ENCODE measurements around the gene CAPZA3. TPM values are rescaled to one million over a fixed set of nuclear protein-coding genes. Genes with fewer than 3 reads are reported as not detected.
"Not testable (repeated sequence)": the region's sequence is repeated elsewhere in the genome, so short reads cannot be mapped to it uniquely, and the experiment has no call there.

Gene CAPZA3
- total RNA-seq, 2 donors from 2014 or later = not detected

DNA sequence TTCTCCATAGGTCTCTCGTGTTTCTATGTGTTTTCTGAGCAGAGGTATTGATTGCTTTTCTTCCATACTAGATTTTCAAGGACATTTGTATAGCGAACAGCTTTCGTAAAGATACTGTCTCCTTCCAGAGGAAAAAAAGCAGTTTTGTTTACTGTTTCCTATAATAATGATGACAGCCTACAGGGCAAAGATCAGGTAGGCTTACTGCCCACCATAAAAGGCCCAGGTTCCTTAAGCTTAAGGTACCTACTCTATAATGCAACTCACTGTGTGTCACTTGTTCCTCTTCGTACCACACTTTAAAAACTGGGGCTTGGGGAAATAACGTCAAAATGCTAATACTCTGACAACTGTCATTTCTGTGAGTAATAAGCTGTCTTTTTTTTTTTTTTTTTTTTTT lies 6.8 kb upstream of the CAPZA3 start:
- peaks cover 12% of the 10 kb centered on the region for H3K9me3 Mint-ChIP-seq
- no peaks in the 10 kb centered on the region for H3K27me3 Mint-ChIP-seq
- no peak for DNase-seq (ENCODE audit: low spot score)
- no peak for ATAC-seq
- H3K4me1 Mint-ChIP-seq (ENCODE audit: low read depth in 2 of 2) = no peaks in the 10 kb centered on the region
- H3K27ac Mint-ChIP-seq = no peak overlapping the region
- no peak overlapping the region for H3K4me3 Mint-ChIP-seq
- H3K36me3 Mint-ChIP-seq = no peaks in the 10 kb centered on the region

DNA sequence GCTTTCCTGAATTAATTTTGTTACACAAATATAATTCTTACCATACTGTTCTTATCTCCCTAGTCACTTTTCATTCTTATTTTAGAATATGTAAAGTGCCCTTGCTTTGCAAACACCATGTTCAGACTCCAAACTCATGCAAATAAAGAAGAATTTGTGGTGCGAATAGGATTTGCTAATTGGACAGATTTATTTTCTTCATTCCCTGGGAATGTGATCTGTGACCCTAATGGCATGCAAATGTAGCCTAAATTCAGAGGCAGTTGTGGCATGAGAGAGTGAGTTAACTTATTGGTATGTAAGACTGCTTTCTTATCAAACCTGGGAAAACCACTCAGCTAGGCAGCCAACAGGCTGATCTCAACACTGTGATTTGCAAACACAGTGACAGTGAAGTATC lies 10.0 kb downstream of the CAPZA3 start:
- Mint-ChIP-seq H3K4me1 (ENCODE audit: low read depth in 2 of 2) (no peaks in the 10 kb centered on the region), H3K4me3 (no peak overlapping the region), H3K9me3 (peaks cover 15% of the 10 kb centered on the region), H3K36me3 (no peaks in the 10 kb centered on the region), H3K27me3 (no peaks in the 10 kb centered on the region), H3K27ac (no peak overlapping the region)
- no peak for DNase-seq (ENCODE audit: low spot score)
- ATAC-seq = no peak

DNA sequence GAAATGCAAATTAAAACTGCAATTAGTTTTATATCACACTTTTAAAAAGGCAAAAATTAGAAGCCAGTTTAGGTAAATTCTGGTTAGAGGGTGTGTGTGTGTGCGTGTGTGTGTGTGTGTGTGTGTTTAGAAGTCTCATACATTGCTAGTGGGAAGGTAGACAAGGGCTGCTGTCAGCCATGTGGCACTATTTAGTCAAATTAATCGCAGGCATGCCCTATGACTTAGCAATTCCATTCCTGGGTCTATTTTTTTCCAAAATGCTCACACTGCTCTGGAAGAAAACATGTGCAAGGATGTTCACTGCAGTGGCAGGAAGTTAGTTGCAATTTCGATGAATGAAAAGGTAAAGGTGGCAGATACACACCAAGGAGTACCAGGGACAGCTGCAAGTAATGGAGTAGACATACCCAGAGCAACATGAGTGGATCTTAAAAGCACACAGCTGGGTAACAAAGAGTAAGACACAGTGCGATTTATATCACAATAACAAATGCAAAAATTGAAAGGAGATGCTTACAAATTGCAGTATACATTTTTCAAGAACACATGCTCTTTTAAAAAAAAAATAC lies 11.6 kb downstream of the CAPZA3 start:
- no peaks in the 10 kb centered on the region for H3K27me3 Mint-ChIP-seq
- H3K9me3 Mint-ChIP-seq = peaks cover 3% of the 10 kb centered on the region
- no peak overlapping the region for H3K4me3 Mint-ChIP-seq
- H3K4me1 Mint-ChIP-seq (ENCODE audit: low read depth in 2 of 2) = no peaks in the 10 kb centered on the region
- no peaks in the 10 kb centered on the region for H3K36me3 Mint-ChIP-seq
- no peak for ATAC-seq
- DNase-seq (ENCODE audit: low spot score) = no peak
- H3K27ac Mint-ChIP-seq = no peak overlapping the region

DNA sequence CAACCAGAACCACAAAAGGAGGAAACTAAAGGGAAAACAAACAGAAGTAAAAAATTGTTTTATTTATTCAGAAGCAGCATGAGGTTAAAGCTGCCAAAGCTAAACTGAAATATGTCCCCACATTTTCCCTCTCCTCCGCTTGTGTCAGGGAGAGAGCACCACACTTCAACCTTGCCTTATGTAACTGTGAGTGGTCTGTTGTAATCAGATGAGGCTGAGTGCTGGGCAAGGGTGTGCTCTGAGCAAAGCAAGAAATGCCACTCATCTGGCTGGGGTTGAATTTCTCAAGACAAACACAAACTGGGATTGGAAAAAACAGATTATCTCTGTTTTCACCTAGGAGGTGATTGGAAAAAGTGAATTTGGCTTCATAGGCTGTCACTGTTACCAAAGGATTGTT lies 12.2 kb downstream of the CAPZA3 start:
- Mint-ChIP-seq H3K4me1 (ENCODE audit: low read depth in 2 of 2) (no peaks in the 10 kb centered on the region), H3K27ac (no peak overlapping the region), H3K27me3 (no peaks in the 10 kb centered on the region), H3K4me3 (no peak overlapping the region), H3K36me3 (no peaks in the 10 kb centered on the region), H3K9me3 (no peaks in the 10 kb centered on the region)
- no peak for ATAC-seq
- no peak for DNase-seq (ENCODE audit: low spot score)

DNA sequence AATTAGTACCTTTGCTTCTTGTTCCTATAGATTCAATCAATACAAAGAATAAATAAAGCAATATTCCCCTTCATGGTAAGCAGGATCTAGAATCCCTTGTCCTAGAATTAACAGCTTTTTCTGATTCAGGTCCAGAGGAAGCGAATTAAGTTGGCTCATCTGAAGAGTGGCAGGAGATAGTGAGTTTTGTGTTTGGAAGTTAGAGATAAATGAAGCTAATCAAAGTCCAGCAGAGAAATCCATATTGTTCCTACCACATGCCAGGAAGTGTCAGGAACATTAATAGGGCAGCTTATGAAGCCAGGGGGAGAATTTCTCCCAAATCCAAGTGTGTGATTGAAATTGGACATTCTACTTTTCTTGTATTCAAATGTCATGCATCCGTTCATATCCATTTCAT lies 13.9 kb downstream of the CAPZA3 start:
- H3K27ac Mint-ChIP-seq = no peak overlapping the region
- no peaks in the 10 kb centered on the region for H3K36me3 Mint-ChIP-seq
- no peak for DNase-seq (ENCODE audit: low spot score)
- H3K4me1 Mint-ChIP-seq (ENCODE audit: low read depth in 2 of 2) = no peaks in the 10 kb centered on the region
- no peak for ATAC-seq
- H3K27me3 Mint-ChIP-seq = no peaks in the 10 kb centered on the region
- no peaks in the 10 kb centered on the region for H3K9me3 Mint-ChIP-seq
- no peak overlapping the region for H3K4me3 Mint-ChIP-seq

DNA sequence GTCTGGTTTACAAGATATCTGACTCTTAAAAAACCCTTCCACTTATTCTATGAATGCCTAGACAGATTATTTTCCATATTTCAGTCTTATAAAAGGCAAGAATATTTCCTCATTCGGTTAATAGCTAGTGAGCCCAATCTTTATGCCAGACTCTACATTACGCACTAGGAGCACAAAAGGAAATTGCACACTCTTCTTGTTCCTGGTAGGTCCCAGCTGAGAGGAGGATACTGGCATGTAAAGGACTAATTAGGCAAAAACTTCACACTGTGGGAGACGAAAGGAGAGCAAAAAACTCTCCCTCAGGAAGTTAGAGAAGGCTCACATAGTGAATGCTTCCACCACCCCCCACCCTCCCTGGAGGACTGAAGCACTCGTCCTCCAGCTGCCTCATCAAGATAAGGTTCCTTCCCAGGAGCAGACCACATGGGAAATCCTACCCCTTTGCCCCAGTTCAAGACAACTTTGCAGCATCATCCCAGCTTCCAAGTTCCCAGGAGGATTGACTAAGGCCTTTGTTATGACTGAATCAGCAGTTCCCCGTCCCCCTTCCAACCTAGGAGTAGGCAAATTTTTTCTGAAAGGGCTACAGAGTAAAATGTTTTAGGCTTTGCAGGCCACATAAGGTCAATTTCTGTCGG lies 14.5 kb downstream of the CAPZA3 start:
- no peaks in the 10 kb centered on the region for H3K27me3 Mint-ChIP-seq
- DNase-seq (ENCODE audit: low spot score) (no peak), ATAC-seq (no peak)
- H3K4me3 Mint-ChIP-seq = no peak overlapping the region
- no peaks in the 10 kb centered on the region for H3K9me3 Mint-ChIP-seq
- H3K27ac Mint-ChIP-seq = no peak overlapping the region
- no peaks in the 10 kb centered on the region for H3K36me3 Mint-ChIP-seq
- H3K4me1 Mint-ChIP-seq (ENCODE audit: low read depth in 2 of 2) = no peaks in the 10 kb centered on the region

DNA sequence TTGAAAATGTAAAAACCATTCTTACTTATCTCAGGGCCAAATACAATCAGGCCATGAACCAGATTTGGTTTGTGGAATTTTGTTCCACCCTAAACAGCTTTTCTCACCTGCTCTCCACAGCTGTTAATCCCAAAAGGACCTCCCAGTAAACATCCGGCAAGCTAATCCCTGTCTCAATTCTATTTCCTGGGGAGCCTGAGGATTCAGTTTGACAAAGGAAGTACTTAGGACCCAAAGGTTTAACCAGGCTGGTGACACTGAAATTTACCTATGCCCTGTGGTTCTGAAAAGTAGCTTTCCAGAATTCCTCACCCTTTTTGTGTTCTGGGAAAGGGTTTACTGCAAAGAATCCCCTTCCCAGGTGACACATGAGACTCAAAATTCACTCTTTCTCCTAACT lies 15.0 kb downstream of the CAPZA3 start:
- Mint-ChIP-seq H3K4me1 (ENCODE audit: low read depth in 2 of 2) (no peaks in the 10 kb centered on the region), H3K9me3 (no peaks in the 10 kb centered on the region), H3K36me3 (no peaks in the 10 kb centered on the region), H3K27ac (no peak overlapping the region), H3K27me3 (no peaks in the 10 kb centered on the region), H3K4me3 (no peak overlapping the region)
- ATAC-seq (no peak), DNase-seq (ENCODE audit: low spot score) (no peak)

DNA sequence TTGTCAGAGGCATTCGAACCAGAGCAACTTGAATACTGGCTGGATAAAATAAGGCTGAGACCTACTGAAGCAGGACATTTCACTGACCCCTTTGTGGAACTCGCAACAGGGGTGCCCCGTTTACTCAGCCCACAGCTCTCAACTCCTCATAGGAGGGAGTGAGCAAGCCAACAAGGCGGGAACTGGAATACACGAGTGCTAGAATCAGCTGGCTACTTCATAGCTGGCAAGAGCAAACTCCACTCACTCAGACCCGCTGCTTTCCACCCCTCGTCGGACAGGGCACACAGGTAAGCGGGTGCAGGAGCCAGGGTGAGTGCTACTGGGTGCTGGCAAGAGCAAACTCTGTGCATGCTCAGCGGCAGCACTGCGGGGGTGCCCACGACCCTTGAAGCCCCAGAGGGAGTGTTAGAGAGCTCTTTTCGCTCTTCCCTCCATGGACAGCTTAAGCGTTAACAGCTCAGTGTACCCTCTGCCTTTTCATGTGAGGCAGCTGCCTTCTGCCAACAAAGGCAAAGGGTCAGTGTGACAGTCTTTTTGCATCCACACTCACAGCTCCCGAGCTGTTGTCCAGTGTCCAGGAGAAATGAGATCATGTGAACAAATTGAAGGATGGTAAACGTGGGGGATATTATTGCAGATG lies 15.7 kb downstream of the CAPZA3 start:
- H3K27ac Mint-ChIP-seq = no peak overlapping the region

DNA sequence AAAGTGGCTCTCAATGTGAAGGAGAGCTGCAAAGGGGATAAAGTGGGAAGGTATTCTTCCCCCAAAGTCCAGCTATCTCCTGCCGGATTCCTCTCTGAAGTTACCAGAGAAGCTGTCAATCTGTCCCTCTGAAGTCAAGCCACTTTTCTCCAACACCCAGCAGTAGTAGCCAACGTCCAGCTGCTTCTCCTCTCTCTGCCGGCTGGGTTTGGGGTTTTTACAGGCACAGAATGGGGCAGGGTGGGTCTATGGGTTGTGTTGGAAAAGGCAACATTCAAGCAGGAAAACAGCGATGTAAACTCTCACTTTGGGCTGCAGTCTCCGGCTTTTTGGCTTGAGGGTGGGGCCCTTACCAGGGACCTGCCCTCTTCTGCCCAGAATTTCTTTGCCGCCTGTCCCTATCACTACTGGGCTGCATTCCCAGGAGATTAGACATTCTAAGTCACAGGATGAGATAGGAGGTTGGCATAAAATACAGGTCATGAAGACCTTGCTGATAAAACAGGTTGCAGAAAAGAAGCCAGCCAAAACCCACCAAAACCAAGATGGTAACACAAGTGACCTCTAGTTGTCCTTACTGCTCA lies 16.3 kb downstream of the CAPZA3 start:
- H3K9me3 Mint-ChIP-seq = no peaks in the 10 kb centered on the region
- ATAC-seq (no peak), DNase-seq (ENCODE audit: low spot score) (no peak)
- no peak overlapping the region for H3K27ac Mint-ChIP-seq
- no peak overlapping the region for H3K4me3 Mint-ChIP-seq
- H3K36me3 Mint-ChIP-seq = no peaks in the 10 kb centered on the region
- no peaks in the 10 kb centered on the region for H3K27me3 Mint-ChIP-seq
- H3K4me1 Mint-ChIP-seq (ENCODE audit: low read depth in 2 of 2) = no peaks in the 10 kb centered on the region

More for the DNA sequence above, 15.7 kb downstream of the CAPZA3 start:
- Mint-ChIP-seq H3K27me3 (no peaks in the 10 kb centered on the region), H3K36me3 (no peaks in the 10 kb centered on the region), H3K4me1 (ENCODE audit: low read depth in 2 of 2) (no peaks in the 10 kb centered on the region), H3K4me3 (no peak overlapping the region), H3K9me3 (no peaks in the 10 kb centered on the region)
- no peak for DNase-seq (ENCODE audit: low spot score)
- ATAC-seq = no peak

DNA sequence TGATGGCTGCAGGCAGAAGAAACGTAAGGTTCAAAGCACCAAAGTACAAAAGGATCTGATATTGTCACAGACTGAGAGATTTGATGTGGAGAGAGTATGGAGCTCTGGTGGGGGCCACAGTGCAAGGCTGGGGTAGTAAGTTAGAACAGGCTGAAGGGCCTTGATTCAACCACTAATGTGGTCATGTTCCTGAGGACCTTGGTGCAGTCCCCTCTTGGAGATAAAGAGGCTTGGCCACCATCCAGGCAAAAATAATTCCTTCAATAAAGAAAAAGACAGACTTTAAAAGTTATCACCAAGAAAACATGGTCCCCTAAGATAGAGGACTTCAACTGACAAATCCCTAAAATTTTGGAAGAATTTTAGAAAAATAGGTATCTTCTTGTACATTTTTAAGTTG lies 17.4 kb downstream of the CAPZA3 start:
- Mint-ChIP-seq H3K27me3 (no peaks in the 10 kb centered on the region), H3K4me3 (no peak overlapping the region), H3K27ac (no peak overlapping the region), H3K9me3 (no peaks in the 10 kb centered on the region), H3K36me3 (no peaks in the 10 kb centered on the region), H3K4me1 (ENCODE audit: low read depth in 2 of 2) (no peaks in the 10 kb centered on the region)
- ATAC-seq (no peak), DNase-seq (ENCODE audit: low spot score) (no peak)

DNA sequence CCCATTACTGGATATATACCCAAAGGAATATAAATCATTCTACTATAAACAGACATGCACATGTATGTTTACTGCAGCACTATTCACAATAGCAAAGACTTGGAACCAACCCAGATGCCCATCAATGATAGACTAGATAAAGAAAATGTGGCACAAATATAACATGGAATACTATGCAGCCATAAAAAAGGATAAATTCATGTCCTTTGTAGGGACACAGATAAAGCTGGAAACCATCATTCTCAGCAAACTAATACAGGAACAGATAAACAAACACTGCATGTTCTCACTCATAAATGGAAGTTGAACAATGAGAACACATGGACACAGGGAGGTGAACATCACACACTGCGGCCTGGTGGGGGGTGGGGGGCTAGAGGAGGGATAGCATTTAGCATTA lies 28.6 kb downstream of the CAPZA3 start:
- H3K27ac Mint-ChIP-seq; ATAC-seq; H3K4me1 Mint-ChIP-seq (ENCODE audit: low read depth in 2 of 2); H3K27me3 Mint-ChIP-seq; H3K4me3 Mint-ChIP-seq; H3K36me3 Mint-ChIP-seq; DNase-seq (ENCODE audit: low spot score): not testable (repeated sequence)
- peaks cover 24% of the 10 kb centered on the region for H3K9me3 Mint-ChIP-seq

DNA sequence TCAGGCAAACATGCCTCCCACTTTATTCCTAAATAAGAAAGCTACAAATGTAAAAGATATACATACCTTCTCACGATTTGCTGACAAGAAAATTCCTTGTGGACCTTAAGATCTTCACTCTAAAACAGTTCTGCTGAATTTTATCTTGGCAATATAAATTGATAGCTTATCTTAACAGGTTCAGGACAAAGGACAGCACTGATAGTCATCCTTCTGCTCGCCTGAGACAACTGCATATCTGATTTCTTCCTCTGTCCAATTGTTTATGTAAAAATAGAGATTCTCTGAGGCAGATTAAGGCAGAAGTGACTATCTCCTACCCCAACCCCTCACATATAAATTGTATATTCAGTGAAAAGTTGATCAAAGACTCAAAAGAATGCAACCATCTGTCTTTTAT lies 44.9 kb downstream of the CAPZA3 start:
- Mint-ChIP-seq H3K27me3 (no peaks in the 10 kb centered on the region), H3K27ac (no peak overlapping the region), H3K4me1 (ENCODE audit: low read depth in 2 of 2) (no peaks in the 10 kb centered on the region), H3K9me3 (peaks cover 26% of the 10 kb centered on the region), H3K4me3 (no peak overlapping the region), H3K36me3 (peaks cover 4% of the 10 kb centered on the region)
- no peak for DNase-seq (ENCODE audit: low spot score)
- no peak for ATAC-seq

DNA sequence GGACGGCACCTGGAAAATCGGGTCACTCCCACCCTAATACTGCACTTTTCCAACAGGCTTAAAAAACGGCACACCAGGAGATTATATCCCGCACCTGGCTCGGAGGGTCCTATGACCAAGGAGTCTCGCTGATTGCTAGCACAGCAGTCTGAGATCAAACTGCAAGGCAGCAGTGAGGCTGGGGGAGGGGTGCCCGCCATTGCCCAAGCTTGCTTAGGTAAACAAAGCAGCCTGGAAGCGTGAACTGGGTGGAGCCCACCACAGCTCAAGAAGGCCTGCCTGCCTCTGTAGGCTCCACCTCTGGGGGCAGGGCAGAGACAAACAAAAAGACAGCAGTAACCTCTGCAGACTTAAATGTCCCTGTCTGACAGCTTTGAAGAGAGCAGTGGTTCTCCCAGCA lies 47.5 kb downstream of the CAPZA3 start:
- ATAC-seq = not testable (repeated sequence)

More for the DNA sequence above, 47.5 kb downstream of the CAPZA3 start:
- not testable (repeated sequence) for H3K4me1 Mint-ChIP-seq (ENCODE audit: low read depth in 2 of 2); H3K36me3 Mint-ChIP-seq; H3K4me3 Mint-ChIP-seq; H3K27me3 Mint-ChIP-seq; DNase-seq (ENCODE audit: low spot score); H3K27ac Mint-ChIP-seq
- H3K9me3 Mint-ChIP-seq = peaks cover 22% of the 10 kb centered on the region

Measured in natural killer cell treated with Interleukin-12 subunit alpha and Interleukin-12 subunit beta and Interleukin-15 and Interleukin-18, amount 100 ng/mL, for 72 hours (primary cell).